ENCODE data around the gene OR4F16.
"Not testable (repeated sequence)": the region's sequence is repeated elsewhere in the genome, so short reads cannot be mapped to it uniquely, and the experiment has no call there.

DNA sequence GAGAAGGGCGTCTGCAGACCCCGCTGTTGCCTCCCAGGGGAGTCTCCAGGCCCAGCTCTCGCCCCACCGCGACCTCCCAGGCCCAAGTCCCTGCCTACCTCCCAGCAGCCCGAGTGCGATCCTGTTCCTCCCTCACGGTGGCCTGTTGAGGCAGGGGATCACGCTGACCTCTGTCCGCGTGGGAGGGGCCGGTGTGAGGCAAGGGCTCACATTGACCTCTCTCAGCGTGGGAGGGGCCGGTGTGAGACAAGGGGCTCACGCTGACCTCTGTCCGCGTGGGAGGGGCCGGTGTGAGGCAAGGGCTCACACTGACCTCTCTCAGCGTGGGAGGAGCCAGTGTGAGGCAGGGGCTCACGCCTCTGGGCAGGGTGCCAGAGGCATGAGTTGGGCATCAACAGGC, 40.6 kb upstream of the OR4F16 start:
- TF ChIP-seq, protein P1, sequence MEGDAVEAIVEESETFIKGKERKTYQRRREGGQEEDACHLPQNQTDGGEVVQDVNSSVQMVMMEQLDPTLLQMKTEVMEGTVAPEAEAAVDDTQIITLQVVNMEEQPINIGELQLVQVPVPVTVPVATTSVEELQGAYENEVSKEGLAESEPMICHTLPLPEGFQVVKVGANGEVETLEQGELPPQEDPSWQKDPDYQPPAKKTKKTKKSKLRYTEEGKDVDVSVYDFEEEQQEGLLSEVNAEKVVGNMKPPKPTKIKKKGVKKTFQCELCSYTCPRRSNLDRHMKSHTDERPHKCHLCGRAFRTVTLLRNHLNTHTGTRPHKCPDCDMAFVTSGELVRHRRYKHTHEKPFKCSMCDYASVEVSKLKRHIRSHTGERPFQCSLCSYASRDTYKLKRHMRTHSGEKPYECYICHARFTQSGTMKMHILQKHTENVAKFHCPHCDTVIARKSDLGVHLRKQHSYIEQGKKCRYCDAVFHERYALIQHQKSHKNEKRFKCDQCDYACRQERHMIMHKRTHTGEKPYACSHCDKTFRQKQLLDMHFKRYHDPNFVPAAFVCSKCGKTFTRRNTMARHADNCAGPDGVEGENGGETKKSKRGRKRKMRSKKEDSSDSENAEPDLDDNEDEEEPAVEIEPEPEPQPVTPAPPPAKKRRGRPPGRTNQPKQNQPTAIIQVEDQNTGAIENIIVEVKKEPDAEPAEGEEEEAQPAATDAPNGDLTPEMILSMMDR (IDR thresholded peaks at IDR 0.05; ENCODE audit: poor library complexity) = not testable (repeated sequence)
- TF ChIP-seq EZH2 (IDR thresholded peaks at IDR 0.05; ENCODE audit: borderline replicate concordance); EZH2phosphoT487 (IDR thresholded peaks at IDR 0.05; ENCODE audit: low read depth, severe bottlenecking, unreplicated experiment): not testable (repeated sequence)

Measured in hepatocyte (in vitro differentiated cells).